ENCODE results near the gene FOXN1. TPM values are rescaled to one million over a fixed set of nuclear protein-coding genes. Genes with fewer than 3 reads are reported as not detected.

Gene FOXN1
- total RNA-seq, 4 donors from 2014 or later, result 0.14 to 0.32 TPM; not detected in 2

DNA sequence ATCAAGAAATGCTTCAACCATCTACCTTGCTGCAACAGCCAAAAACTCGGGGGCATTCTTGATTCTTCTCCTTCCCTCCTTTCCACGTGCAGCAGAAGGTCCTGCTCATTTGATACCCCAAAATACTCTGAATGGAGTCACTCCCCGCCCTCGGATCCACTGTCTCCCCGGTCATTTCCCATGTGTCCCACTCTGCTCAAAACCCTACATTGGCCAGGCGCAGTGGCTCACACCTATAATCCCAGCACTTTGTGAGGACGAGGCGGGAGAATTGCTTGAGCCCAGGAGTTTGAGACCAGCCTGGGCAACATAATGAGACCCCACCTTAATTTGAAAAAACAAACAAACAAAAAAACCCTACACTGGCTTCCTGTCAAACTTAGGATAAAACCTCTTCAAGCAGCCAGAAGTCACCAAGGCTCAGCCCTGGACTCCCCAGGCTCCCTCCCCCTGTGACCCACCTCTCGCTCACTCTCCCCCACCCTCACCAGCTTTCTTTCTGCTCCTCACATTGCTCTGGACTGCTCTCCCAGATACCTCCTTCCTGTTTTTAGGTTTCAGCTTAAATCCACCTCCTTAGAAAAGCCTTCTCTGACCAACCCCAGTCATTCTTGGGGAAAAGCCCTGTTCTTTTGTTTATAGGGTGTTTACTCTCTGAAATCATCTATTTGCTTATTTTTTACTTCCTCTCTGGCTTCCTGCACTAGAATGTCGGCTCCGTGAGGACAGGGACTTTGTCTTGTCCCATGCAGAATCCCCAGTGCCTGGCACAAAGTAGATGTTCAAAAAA is 29.9 kb upstream of the FOXN1 start:
- TF ChIP-seq EP300 (IDR thresholded peaks at IDR 0.05; ENCODE audit: low read depth), result no peak
- no peak for TF ChIP-seq POLR2A (IDR thresholded peaks at IDR 0.05)
- no peak for TF ChIP-seq POLR2AphosphoS5 (IDR thresholded peaks at IDR 0.05)
- TF ChIP-seq, protein P1, sequence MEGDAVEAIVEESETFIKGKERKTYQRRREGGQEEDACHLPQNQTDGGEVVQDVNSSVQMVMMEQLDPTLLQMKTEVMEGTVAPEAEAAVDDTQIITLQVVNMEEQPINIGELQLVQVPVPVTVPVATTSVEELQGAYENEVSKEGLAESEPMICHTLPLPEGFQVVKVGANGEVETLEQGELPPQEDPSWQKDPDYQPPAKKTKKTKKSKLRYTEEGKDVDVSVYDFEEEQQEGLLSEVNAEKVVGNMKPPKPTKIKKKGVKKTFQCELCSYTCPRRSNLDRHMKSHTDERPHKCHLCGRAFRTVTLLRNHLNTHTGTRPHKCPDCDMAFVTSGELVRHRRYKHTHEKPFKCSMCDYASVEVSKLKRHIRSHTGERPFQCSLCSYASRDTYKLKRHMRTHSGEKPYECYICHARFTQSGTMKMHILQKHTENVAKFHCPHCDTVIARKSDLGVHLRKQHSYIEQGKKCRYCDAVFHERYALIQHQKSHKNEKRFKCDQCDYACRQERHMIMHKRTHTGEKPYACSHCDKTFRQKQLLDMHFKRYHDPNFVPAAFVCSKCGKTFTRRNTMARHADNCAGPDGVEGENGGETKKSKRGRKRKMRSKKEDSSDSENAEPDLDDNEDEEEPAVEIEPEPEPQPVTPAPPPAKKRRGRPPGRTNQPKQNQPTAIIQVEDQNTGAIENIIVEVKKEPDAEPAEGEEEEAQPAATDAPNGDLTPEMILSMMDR (IDR thresholded peaks at IDR 0.05), result no peak
- in situ Hi-C loops (cut with MboI; ENCODE audit: low pct_ligation_motif_present in 1 of 4, low pct_unique_long_range_greater_than_20kb in 1 of 4, low sequenced_read_pairs in 3 of 4) (no loop called here), intact Hi-C loops (cut with DNase I; ENCODE audit: low total_unique reads) (no loop called here)

DNA sequence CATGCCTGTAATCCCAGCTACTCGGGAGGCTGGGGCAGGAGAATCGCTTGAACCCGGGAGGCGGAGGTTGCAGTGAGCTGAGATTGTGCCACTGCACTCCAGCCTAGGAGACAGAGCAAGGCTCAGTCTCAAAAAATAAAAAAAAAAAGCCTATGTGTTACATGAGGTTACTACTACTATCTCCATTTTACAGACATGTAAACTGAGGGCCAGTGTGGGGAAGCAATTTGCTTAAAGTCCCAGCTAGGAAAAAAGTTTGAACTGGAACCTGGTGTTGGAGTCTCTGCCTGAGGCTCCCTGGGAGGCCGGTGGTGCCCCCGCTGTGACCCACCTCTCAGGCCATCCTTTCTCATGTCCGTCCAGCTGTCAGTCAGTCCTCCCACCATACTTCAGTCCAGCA is 28.2 kb upstream of the FOXN1 start:
- Histone ChIP-seq H3K27ac (no peak overlapping the region), H3K36me3 (no peaks in the 10 kb centered on the region), H3K27me3 (no peaks in the 10 kb centered on the region), H3K4me1 (peaks cover 3 to 35% (median 17%) of the 10 kb centered on the region in 4 donors), H3K9me3 (no peaks in the 10 kb centered on the region), H3K4me3 (no peak overlapping the region)
- WGBS, 2 donors (ENCODE audit: low coverage in 1 of 2), result 83 to 96% methylated on average over 3 to 7 of the region's 7 CpGs
- in situ Hi-C loops (cut with MboI; ENCODE audit: low pct_ligation_motif_present in 1 of 4, low pct_unique_long_range_greater_than_20kb in 1 of 4, low sequenced_read_pairs in 3 of 4), result no loop called here
- DNase-seq, result no peak
- intact Hi-C loops (cut with DNase I; ENCODE audit: low total_unique reads), result no loop called here
- TF ChIP-seq POLR2A (IDR thresholded peaks at IDR 0.05) (no peak), EP300 (IDR thresholded peaks at IDR 0.05; ENCODE audit: low read depth) (no peak), POLR2AphosphoS5 (IDR thresholded peaks at IDR 0.05) (no peak)
- TF ChIP-seq, protein P1 (IDR thresholded peaks at IDR 0.05), result no peak

More for the DNA sequence above, 29.9 kb upstream of the FOXN1 start:
- Histone ChIP-seq H3K4me3 (no peak overlapping the region), H3K27me3 (no peaks in the 10 kb centered on the region), H3K36me3 (no peaks in the 10 kb centered on the region), H3K27ac (peak overlapping the region in 3 of 4 donors; percentile 62 to 66 (median 64)), H3K4me1 (peaks cover 3 to 35% (median 18%) of the 10 kb centered on the region in 4 donors), H3K9me3 (no peaks in the 10 kb centered on the region)
- no peak for DNase-seq
- WGBS, 2 donors (ENCODE audit: low coverage in 1 of 2), result 54 to 76% methylated on average over 4 to 11 of the region's 11 CpGs

DNA sequence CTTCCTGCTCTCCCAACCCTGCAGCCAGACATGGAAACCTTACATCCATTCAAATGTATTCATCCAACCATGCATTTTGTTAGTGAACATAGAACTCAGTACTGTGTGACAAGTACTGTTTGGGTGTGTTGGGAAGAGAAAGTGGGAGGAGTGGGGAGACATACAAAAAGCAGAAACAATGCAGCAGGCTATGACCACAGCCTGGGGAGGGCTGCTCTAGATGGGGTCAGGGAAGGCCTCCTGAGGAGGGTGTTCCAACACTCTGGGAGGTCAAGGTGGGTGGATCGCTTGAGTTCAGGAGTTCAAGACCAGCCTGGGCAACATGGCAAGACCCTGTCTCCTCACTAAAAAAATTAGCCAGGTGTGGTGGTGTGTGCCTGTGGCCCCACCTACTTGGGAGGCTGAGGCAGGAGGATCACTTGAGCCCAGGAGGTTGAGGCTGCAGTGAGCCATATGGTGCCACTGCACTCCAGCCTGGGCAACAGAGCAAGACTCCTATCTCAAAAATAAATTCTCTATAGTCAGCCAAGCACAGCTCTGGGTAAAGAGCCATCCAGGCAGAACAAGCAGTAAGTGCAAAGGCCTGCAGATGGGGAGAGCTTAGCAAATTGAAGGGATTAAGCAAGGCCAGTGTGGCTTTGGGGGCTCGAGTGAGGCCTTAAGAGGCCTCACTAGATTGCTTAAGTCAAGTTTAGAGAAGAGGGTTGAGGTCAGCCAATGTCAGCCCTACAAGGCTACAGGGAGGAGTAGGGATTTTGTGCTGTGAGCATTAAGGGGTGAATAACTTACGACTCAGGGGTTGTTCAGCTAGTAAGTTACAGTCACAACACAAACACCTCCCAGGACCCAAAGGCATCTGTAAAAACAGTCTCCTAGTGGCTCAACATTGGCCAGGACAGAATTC is 27.2 kb upstream of the FOXN1 start:
- in situ Hi-C loops (cut with MboI; ENCODE audit: low pct_ligation_motif_present in 1 of 4, low pct_unique_long_range_greater_than_20kb in 1 of 4, low sequenced_read_pairs in 3 of 4), result no loop called here
- Histone ChIP-seq H3K27me3 (no peaks in the 10 kb centered on the region), H3K27ac (no peak overlapping the region), H3K36me3 (no peaks in the 10 kb centered on the region), H3K9me3 (no peaks in the 10 kb centered on the region), H3K4me3 (no peak overlapping the region), H3K4me1 (peaks cover 3 to 37% (median 14%) of the 10 kb centered on the region in 4 donors)
- no peak for DNase-seq
- no peak for TF ChIP-seq POLR2A (IDR thresholded peaks at IDR 0.05)
- TF ChIP-seq POLR2AphosphoS5 (IDR thresholded peaks at IDR 0.05), result no peak
- no peak for TF ChIP-seq EP300 (IDR thresholded peaks at IDR 0.05; ENCODE audit: low read depth)
- TF ChIP-seq, protein P1 (IDR thresholded peaks at IDR 0.05), result no peak
- intact Hi-C loops (cut with DNase I; ENCODE audit: low total_unique reads), result no loop called here
- WGBS, 2 donors (ENCODE audit: low coverage in 1 of 2), result 60 to 79% methylated on average over 2 to 3 of the region's 3 CpGs

DNA sequence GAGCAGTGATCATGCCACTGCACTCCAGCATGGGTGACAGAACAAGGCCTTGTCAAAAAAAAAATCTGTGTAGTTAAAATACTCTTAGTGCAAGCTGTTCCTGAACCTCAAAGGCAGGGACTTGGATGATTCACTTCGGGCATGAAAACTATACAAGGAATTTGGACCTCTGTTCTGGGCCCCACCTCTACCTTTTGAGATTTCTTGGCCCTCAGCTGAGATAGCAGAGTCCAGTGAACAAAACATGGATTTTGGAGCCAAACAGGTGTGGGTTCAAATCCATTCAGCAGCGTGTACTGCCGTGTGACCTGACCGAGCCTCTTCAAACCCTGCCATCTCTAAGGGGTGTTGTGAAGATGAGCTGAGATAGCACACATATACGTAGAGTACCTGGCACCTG is 25.9 kb upstream of the FOXN1 start:
- H3K4me1 ChIP-seq, result peaks cover 3 to 25% (median 7%) of the 10 kb centered on the region in 4 donors
- intact Hi-C loops (cut with DNase I; ENCODE audit: low total_unique reads), result no loop called here
- H3K27me3 ChIP-seq, result no peaks in the 10 kb centered on the region
- H3K9me3 ChIP-seq, result no peaks in the 10 kb centered on the region
- no peak for DNase-seq
- peak overlapping the region in 2 of 4 donors; percentile 9 to 17 for H3K27ac ChIP-seq
- 88 to 100% methylated on average over 1 to 5 of the region's 5 CpGs for WGBS, 2 donors (ENCODE audit: low coverage in 1 of 2)
- no peaks in the 10 kb centered on the region for H3K36me3 ChIP-seq
- no peak overlapping the region for H3K4me3 ChIP-seq
- no peak for TF ChIP-seq POLR2A (IDR thresholded peaks at IDR 0.05)
- no peak for TF ChIP-seq EP300 (IDR thresholded peaks at IDR 0.05; ENCODE audit: low read depth)
- TF ChIP-seq POLR2AphosphoS5 (IDR thresholded peaks at IDR 0.05), result no peak
- TF ChIP-seq, protein P1 (IDR thresholded peaks at IDR 0.05), result no peak
- in situ Hi-C loops (cut with MboI; ENCODE audit: low pct_ligation_motif_present in 1 of 4, low pct_unique_long_range_greater_than_20kb in 1 of 4, low sequenced_read_pairs in 3 of 4), result no loop called here

Measured in transverse colon (tissue), 4 donors.